ENCODE measurements around the gene SSPN. TPM values are rescaled to one million over a fixed set of nuclear protein-coding genes. Genes with fewer than 3 reads are reported as not detected.

SSPN gene
- total RNA-seq, 4 donors from 2014 or later, result 13.9 to 27.3 (median 20.1) TPM

DNA sequence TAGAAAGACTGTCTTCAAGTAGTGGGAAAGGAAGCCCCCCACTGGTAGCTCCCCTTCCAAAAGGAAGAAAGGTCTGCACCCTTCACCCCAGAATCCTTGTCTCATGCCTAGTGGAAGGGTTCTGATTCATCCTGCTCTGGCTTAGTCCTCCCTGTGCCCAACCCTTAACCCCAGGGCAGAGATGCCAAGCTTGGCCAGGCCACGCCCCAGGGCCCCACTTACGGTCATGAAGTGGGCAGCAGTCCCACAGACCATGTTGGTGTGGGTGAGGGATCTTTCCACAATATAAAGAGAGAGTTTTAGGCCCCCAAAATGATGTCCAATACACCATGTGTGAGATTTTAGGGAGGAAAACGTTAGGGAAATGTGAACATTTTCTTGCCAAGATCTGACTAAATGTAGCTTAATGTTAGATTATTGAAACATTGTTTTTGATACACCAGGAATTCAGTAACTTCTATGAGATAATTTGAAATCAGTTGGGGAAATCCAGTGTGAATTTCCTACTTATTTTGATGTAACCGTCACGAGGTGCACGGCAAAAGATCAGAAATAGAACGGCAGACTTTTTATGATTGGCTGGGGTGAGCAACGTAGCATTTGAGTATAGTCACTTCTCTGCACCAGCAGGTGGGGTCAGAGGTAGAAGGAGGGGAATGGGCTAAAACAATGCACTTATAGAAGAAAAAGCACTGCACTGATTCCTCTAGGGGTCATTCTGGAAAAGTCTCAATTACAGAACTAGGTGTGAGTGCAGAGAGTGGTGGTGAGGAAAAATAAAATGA is 8.2 kb upstream of the SSPN start:
- TF ChIP-seq, protein P1, sequence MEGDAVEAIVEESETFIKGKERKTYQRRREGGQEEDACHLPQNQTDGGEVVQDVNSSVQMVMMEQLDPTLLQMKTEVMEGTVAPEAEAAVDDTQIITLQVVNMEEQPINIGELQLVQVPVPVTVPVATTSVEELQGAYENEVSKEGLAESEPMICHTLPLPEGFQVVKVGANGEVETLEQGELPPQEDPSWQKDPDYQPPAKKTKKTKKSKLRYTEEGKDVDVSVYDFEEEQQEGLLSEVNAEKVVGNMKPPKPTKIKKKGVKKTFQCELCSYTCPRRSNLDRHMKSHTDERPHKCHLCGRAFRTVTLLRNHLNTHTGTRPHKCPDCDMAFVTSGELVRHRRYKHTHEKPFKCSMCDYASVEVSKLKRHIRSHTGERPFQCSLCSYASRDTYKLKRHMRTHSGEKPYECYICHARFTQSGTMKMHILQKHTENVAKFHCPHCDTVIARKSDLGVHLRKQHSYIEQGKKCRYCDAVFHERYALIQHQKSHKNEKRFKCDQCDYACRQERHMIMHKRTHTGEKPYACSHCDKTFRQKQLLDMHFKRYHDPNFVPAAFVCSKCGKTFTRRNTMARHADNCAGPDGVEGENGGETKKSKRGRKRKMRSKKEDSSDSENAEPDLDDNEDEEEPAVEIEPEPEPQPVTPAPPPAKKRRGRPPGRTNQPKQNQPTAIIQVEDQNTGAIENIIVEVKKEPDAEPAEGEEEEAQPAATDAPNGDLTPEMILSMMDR (IDR thresholded peaks at IDR 0.05; ENCODE audit: low read depth), result no peak

DNA sequence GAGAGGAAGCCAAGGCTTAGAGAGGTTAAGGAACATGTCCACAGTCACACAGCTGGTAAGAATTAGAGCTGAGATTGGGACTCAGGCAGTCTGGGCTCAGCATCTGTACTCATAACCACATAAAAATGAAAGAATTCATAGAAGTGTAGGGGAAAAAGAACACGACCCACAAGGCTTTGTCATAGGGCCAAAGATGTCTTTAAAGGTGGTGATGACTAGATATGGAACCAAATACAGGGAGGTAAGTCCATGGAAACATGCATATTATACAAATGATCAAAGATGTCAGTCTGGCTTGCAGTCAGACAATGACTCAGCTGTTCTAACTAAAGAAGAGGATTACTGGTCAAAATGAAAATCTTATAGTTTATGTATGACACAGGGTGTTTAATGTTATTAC is 7.2 kb upstream of the SSPN start:
- TF ChIP-seq, protein P1 (IDR thresholded peaks at IDR 0.05; ENCODE audit: low read depth), result no peak

DNA sequence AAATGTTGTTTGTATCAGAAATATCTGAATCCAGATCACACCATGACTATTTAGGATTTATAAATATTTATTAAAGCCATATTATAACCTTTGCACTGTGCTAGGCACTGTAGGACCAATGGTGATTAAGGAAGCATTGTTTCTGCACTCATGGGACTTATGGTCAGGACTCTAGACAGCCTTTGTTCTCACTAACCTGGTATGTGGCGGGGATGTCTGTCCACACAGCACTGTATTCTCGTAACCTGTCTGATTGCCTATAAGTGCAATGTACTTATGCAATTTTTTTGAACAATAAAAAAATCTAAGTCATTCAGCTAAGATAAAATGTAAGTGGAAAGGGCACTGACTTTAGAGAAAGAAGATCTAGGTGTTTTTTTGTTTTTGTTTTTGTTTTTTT is 6.7 kb upstream of the SSPN start:
- TF ChIP-seq, protein P1 (IDR thresholded peaks at IDR 0.05; ENCODE audit: low read depth), result no peak

DNA sequence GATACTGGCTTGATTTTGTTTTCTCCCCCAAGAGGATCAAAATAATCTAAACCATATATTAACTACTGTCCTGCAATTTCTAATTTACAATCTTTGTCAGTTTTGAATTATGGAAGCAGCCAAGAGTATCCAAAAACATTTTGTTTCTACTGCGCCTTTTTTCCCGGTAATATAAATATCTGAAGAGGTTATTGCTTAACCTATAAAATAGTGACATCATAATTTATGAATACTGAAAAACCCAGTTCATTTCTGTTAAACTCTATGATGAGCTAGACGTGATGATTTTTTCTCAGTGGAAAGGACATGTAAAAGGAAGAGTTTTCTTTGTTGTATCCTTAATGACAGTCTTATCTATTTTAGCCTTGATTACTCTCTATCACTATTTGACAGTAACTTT is 3.2 kb upstream of the SSPN start:
- TF ChIP-seq, protein P1 (IDR thresholded peaks at IDR 0.05; ENCODE audit: low read depth), result no peak

DNA sequence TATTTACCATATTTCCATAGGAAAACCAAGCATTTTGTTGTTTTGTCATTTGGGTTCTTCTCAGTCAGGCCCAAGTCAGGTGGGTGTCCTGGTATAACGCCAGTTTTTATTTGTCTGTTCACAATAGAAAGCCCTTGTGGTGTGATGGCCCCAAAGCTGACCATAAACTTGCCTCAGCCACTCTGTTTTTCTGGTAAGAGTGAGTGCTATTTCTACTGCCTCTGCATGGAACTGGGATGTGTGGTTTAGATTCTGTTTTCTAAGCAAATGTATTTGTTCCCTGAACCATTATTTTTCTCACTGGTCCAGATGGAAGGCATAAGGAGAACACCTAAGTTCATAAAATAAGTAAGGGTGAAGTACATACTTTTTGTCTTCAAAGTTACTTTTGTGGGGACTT is 1.8 kb upstream of the SSPN start:
- TF ChIP-seq, protein P1 (IDR thresholded peaks at IDR 0.05; ENCODE audit: low read depth), result no peak

DNA sequence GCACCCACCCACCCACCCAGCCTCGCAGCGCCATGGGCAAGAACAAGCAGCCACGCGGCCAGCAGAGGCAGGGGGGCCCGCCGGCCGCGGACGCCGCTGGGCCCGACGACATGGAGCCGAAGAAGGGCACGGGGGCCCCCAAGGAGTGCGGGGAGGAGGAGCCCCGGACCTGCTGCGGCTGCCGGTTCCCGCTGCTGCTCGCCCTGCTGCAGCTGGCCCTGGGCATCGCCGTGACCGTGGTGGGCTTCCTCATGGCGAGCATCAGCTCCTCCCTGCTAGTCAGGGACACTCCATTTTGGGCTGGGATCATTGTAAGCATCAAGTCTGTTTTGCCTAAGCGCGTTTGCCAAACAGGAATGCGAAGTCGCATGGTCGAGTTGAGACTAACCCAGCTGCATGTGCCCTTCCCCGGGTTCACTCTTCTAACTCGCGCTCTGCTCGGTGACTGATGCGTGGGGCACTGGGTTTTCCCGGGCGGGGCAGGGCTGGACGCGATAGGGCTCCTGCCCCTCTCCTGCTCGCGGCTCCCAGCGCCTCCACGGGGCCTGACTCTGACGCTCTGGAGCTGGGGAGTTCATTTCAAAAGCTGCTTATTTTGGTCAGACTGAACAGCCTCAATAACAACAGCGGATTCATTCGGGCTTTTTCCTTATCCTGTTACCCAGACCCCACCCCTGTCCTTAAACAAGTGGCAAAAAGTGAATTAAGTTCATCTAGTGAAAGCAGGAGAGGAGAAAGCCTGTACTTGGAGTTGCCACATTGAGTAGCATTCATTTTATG is 458 bp downstream of the SSPN start:
- TF ChIP-seq, protein P1 (IDR thresholded peaks at IDR 0.05; ENCODE audit: low read depth), result no peak

DNA sequence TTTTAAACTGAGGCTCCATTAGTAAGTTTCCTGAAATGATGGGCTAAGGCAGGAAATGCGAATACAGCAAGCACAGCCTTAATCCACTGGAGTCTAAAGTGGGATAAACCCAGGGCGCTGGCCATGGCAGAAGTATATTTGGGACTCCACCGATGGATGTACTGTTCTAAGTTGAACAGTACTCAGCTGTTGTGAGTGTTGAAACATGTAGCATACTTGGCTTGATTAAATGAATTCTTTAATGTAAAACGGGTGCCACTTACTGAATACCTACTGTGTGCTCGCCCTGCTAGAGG is 996 bp downstream of the SSPN start:
- TF ChIP-seq, protein P1 (IDR thresholded peaks at IDR 0.05; ENCODE audit: low read depth), result no peak
